ENCODE measurements around the gene MEN1. TPM values are rescaled to one million over a fixed set of nuclear protein-coding genes. Genes with fewer than 3 reads are reported as not detected.
"Not testable (repeated sequence)": the region's sequence is repeated elsewhere in the genome, so short reads cannot be mapped to it uniquely, and the experiment has no call there.

The MEN1 gene
- total RNA-seq, 6 experiments from 2014 or later = 13.1 to 21.5 (median 17.0) TPM

- Histone ChIP-seq H3K4me3 (no peak overlapping the region), H3K9me3 (no peaks in the 10 kb centered on the region), H3K27ac (no peak overlapping the region), H3K4me1 (peaks cover 0 to 24% (median 10%) of the 10 kb centered on the region in 4 donors), H3K36me3 (no peaks in the 10 kb centered on the region), H3K27me3 (no peaks in the 10 kb centered on the region)
- WGBS (ENCODE audit: insufficient coverage, low coverage, low lambda C conversion rate, missing lambda C conversion rate) = 19% methylated on average over 5 of the region's 13 CpGs
- DNase-seq (peak; percentile 93 to 95 (median 94)), ATAC-seq (peak; percentile 80 to 86 (median 83))
- TF ChIP-seq, protein P1, sequence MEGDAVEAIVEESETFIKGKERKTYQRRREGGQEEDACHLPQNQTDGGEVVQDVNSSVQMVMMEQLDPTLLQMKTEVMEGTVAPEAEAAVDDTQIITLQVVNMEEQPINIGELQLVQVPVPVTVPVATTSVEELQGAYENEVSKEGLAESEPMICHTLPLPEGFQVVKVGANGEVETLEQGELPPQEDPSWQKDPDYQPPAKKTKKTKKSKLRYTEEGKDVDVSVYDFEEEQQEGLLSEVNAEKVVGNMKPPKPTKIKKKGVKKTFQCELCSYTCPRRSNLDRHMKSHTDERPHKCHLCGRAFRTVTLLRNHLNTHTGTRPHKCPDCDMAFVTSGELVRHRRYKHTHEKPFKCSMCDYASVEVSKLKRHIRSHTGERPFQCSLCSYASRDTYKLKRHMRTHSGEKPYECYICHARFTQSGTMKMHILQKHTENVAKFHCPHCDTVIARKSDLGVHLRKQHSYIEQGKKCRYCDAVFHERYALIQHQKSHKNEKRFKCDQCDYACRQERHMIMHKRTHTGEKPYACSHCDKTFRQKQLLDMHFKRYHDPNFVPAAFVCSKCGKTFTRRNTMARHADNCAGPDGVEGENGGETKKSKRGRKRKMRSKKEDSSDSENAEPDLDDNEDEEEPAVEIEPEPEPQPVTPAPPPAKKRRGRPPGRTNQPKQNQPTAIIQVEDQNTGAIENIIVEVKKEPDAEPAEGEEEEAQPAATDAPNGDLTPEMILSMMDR (IDR thresholded peaks at IDR 0.05) = peak; percentile 99
- no peak for TF ChIP-seq POLR2A (IDR thresholded peaks at IDR 0.05)
- intact Hi-C loops (cut with DNase I) = loop anchor here in 1 of 2 donors (2.0 to 10.0 kb wide), 2 partner anchors 48 to 62 kb away; no protein-coding TSS in a partner anchor
These were observed 36.8 kb upstream of the MEN1 start for GRCh38 chr11:64846998-64847666.

DNA sequence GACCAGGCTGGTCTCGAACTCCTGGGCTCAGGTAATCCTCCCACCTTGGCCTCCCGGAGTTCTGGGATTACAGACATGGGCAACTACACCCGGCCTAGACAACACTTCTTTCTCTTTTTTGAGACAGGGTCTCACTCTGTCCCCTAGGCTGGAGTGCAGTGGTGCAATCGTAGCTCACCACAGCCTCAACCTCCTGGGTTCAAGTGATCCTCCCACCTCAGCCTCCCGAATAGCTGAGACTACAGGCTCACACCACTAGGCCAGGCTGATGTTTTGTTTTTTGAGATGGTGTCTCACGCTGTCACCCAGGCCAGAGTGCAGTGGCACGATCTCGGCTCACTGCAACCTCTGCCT lies 35.4 kb upstream of the MEN1 start:
- H3K27me3 ChIP-seq, ATAC-seq, H3K4me3 ChIP-seq, H3K36me3 ChIP-seq, H3K9me3 ChIP-seq, H3K27ac ChIP-seq, DNase-seq: not testable (repeated sequence)
- 95% methylated on average over 5 of the region's 8 CpGs for WGBS (ENCODE audit: insufficient coverage, low coverage, low lambda C conversion rate, missing lambda C conversion rate)
- intact Hi-C loops (cut with DNase I) = loop anchor here in 1 of 2 donors (2.0 to 10.0 kb wide), 2 partner anchors 49 to 61 kb away; no protein-coding TSS in a partner anchor
- H3K4me1 ChIP-seq = peaks cover 0 to 24% (median 10%) of the 10 kb centered on the region in 4 donors

DNA sequence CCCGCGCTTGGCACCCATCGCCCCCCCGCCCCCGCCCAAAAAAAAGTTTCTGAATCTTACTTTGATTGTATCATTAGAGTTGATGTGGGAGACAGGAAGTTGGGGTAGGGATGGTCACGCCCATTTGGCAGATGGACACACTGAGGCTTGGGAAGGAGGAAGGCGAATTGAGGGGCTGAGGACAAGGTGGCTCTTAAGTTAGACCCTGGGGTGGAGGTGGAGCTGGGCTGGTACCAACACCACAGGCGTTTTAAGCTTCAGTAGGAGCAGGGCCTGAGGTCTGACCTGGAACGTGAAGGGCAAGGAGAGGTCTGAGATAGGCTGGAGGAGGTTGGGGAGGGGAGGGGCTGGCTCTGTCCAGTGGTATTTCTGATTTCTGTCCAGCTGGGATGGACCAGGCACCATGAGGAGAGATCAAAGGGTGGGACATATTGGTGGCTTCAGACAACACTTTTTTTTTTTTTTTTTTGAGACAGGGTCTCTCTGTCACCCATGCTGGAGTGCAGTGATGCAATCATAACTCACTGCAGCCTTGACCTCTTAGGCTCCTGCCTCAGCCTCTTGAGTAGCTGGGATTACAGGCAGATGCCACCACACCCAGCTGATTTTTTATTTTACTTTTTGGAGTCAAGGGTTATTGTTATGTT lies 34.9 kb upstream of the MEN1 start:
- Histone ChIP-seq H3K4me3 (no peak overlapping the region), H3K27ac (no peak overlapping the region), H3K27me3 (no peaks in the 10 kb centered on the region), H3K4me1 (peaks cover 0 to 24% (median 10%) of the 10 kb centered on the region in 4 donors), H3K36me3 (no peaks in the 10 kb centered on the region), H3K9me3 (no peaks in the 10 kb centered on the region)
- TF ChIP-seq POLR2A (IDR thresholded peaks at IDR 0.05) = no peak
- TF ChIP-seq, protein P1 (IDR thresholded peaks at IDR 0.05) = no peak
- 26% methylated on average over 8 of the region's 9 CpGs for WGBS (ENCODE audit: insufficient coverage, low coverage, low lambda C conversion rate, missing lambda C conversion rate)
- no peak for DNase-seq
- ATAC-seq = no peak
- intact Hi-C loops (cut with DNase I) = loop anchor here in 1 of 2 donors (10.0 kb wide), 1 partner anchor 60 kb away; no protein-coding TSS in a partner anchor

- DNase-seq = peak; percentile 71 to 75 (median 73)
- intact Hi-C loops (cut with DNase I) = loop anchor here in 1 of 2 donors (10.0 kb wide), 1 partner anchor 60 kb away; no protein-coding TSS in a partner anchor
- Histone ChIP-seq H3K36me3 (no peaks in the 10 kb centered on the region), H3K4me3 (peak within 1 kb of the TSS; percentile 41 to 50 (median 45)), H3K27me3 (no peaks in the 10 kb centered on the region), H3K9me3 (no peaks in the 10 kb centered on the region), H3K27ac (no peak within 1 kb of the TSS), H3K4me1 (peaks cover 0 to 18% (median 9%) of the 10 kb centered on the region in 4 donors)
- peak; percentile 30 for TF ChIP-seq POLR2A (IDR thresholded peaks at IDR 0.05)
- TF ChIP-seq, protein P1 (IDR thresholded peaks at IDR 0.05) = peak; percentile 51 to 64 (median 58)
- WGBS (ENCODE audit: insufficient coverage, low coverage, low lambda C conversion rate, missing lambda C conversion rate) = 10% methylated on average over 5 of the region's 96 CpGs
- ATAC-seq = peak; percentile 23 to 59 (median 46)
These were observed 34.2 kb upstream of the MEN1 start, which contains the start of gene CDC42BPG for GRCh38 chr11:64844330-64845128. Gene CDC42BPG (minus strand): TSS chr11:64844653. CDS start chr11:64844569, 84 bp downstream.
